HG02885 (cell line): ENCODE results near the gene CNPY1.

Experiments
- ATAC-seq: cut with Tn5 transposase; IDR thresholded peaks from one replicate; pipeline ENCODE4 v1.9.1; 2021; ENCODE audit warnings: mild to moderate bottlenecking; ENCODE audit not compliant: unreplicated experiment, poor library complexity

The CNPY1 gene

GRCh38 chr7:155516466-155516865 lies 29.9 kb downstream of the CNPY1 start:
- no peak for ATAC-seq

GRCh38 chr7:155515318-155515717 lies 31.0 kb downstream of the CNPY1 start:
- no peak for ATAC-seq

DNA sequence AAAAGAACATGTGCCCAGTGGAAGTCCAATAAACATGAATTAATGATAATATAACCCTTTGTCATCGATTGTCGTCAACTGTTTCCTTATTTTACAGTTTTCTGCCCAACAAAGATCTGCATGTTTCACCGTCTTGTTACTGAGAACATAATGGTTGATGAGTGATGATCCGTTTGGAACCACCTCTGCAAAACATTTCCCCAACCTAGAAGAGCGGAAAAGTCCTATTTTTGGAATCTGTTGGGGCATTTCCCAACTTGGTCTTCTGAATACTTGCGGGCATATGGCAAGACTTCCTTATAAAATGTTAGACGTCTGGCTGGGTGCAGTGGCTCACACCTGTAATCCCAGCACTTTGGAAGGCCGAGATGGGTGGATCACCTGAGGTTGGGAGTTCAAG lies 32.1 kb downstream of the CNPY1 start:
- ATAC-seq = no peak

DNA sequence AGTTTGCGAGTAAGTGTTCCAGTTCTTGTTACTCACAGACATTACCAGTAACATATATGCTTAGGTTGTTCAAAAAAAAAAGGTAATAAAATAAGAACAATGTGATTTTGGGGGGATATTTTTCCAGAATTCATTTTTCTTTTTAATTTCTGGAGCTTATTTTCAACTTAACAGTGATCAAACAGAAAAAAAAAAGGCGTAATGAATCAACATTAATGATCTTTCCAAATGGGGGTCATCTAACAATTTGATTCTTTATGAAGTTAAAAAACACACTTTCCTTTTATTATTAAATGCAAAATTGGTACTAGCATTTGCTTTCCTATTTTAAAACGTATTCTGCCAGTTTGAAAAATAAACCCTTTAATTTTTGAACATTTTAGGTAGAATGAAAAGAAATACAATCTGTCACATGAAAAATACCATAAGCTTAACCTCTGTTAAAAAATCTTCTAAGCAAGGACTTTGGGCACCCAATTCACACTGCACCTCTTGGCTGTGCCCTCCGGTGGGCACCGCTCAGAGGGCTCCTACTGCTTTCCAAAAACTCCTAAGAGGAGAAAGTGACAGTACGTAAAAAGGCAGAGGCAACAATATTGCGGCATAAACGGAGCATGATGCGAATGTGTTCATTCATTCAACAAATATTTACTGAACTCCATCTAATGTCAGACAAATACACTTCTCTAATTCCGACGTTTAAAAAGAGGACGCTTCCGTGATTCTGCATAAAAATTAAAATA lies 32.6 kb downstream of the CNPY1 start:
- ATAC-seq = no peak

GRCh38 chr7:155512246-155512887 lies 34.0 kb downstream of the CNPY1 start:
- ATAC-seq = no peak

DNA sequence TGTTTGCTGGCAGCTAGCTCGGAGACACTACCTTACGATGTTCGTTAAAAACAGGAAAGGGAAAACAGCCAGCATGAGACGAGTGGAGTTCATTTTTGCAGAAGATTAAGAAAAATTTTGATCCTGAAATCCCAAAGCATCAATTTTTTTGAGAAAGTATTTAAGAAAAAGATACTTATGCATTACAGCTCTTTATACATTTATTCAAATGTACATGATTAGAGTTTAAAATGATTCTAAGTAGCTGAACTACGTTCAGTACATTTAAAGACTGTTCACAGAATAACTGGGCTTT lies 34.7 kb downstream of the CNPY1 start:
- ATAC-seq = no peak

- ATAC-seq = no peak
Measured at GRCh38 chr7:155510975-155511701, 35.2 kb downstream of the CNPY1 start.

DNA sequence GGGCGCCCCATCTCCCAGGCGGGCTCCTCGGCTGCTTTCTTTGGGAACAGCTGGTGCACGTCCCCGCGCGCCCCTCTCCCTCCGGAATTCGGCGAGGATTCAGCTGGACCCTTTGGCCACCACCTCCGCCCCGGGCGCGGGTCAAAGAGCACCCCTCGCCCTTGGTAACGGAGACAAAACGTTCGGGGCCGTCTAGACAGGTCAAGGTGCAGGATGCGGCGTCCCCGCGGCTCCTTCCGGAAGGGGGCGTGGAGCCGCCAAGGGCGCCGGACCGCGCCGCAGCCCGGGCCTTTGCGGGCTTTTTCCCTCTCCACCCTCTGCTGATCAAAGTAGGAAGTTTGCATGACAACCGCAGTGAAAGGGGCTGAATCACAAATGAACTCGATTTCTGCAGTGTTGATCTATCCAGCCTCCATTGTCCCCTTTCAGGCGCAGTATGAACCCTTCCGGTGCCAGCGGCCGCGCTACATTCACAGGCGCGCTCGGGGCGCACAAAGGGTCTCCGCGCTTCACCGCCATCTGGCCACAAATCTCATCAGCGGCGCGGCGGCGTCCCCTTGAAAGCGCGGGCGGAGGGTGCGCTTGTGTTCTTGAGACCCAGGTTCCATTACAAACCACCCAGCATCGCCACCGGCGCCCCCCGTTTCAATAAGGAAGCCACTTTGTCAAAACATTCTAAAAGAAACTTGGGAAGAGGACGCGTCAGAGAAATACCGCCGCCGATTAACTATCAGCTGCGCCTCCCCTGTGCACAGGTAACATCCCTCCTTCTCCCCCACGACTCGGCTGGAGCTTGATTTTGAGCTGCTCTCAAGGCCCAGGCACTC lies 36.4 kb downstream of the CNPY1 start:
- ATAC-seq = no peak

DNA sequence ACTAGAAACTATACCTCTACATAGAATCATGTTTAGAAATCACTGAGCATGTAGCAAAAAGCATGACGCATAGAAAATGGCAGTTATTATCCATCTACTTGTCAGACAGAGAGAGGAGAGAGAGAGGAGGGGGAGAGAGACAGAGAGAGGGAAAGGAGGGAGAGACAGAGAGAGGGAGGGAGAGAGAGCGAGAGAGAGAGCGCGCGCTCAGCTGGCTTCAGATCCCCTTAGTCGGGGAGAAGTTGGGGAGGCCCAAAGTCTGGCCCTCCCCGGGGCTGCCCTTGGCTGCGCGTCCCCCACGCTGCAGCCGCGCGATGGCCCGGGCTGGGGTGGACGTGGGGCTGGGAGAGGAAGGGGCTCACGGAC lies 37.0 kb downstream of the CNPY1 start:
- no peak for ATAC-seq

- no peak for ATAC-seq
Measured at GRCh38 chr7:155508376-155509358, 37.7 kb downstream of the CNPY1 start.

GRCh38 chr7:155507576-155507975 lies 38.8 kb downstream of the CNPY1 start:
- ATAC-seq = no peak

DNA sequence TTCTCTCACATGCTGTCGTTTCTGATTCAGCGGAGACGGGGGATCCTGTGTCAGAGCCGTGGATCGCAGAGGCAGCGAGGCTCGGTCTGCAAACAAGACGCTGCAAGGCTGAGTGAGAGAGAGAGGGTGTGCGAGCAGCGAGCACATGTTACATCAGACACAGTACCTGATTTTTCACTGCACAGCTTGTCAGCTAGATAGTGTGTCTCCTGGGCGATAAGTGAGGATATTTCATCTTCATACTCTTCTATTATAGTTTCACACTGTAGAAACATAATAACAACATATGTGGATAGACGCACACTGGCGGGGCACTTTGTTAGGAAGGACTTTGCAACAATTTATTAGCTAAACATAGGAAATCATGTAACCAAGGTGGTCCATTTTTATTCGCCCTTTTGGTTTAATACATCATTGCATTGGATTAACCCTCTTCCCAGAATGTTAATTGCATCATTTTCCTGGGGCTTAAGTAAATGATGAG lies 39.5 kb downstream of the CNPY1 start:
- no peak for ATAC-seq

DNA sequence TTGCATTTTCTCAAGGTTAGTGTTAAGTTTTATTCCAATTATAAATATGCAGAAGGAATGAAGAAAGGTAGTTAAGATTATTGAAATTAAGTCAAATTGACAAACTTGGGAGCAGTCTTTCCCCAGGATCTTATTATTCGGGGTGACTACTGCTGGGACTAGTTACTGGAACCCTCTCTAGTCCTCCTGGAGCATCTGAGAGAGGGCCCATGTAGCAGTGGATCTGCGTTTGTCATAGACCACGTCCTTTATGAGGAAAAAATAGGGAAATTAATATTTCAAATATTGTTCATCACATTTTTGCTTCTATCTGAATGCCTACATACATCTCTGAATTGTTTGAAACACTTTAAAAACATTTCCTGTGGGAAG lies 41.0 kb downstream of the CNPY1 start:
- ATAC-seq = no peak

GRCh38 chr7:155497149-155497901 lies 49.0 kb downstream of the CNPY1 start:
- no peak for ATAC-seq

GRCh38 chr7:155496267-155497005 lies 49.9 kb downstream of the CNPY1 start:
- ATAC-seq = no peak

DNA sequence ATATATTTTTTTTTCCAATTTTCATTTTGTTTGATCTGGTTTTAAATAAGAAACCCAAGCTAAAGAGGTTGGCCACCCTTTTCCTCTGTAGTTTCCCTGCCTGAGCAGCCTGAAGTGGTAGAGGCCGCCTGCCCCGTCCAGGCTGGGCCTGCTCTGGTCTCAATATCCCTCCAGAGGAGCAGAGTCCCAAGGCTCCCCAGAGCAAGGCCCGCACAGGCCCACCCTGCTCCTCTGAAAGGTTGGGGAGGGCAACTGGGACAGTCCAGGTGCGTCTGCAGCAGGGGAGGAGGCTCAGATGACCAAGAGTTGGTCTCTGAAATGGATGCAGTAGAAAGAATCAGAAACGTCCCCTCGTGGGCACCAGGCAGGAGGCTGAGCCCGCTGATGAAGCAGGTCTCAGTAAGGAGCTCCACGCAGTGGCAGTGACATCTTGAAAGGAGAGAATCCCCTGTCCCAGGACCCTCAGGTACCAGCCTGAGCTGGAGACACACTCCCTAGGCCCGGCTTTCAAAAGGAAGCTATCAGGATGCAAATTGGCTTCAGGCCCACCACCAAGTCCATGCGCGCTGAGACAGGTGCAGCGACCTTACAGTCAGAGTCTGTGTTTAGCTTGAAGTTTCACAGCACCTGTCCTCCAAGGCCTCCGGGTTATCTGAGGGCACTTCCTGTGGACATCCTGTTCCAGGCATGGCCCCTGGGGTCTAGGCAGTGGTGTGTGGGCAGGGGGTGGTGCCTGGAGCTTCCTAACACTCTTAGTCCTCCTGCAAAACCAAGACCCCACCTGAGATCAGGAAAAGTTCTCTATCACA lies 50.7 kb downstream of the CNPY1 start:
- ATAC-seq = no peak

- no peak for ATAC-seq
Measured at GRCh38 chr7:155494551-155494950, 51.8 kb downstream of the CNPY1 start.
